Measurements from ENCODE around the gene SLC22A3. TPM values are rescaled to one million over a fixed set of nuclear protein-coding genes. Genes with fewer than 3 reads are reported as not detected.

SLC22A3 gene
- polyA plus RNA-seq, 2 of the 4 experiments (the other 2 are of a cell fraction) = 44.9 to 57.4 TPM

- Histone ChIP-seq H3K4me3 (no peak overlapping the region), H3K4me2 (no peak overlapping the region), H3K4me1 (0 out of 3 replicates have a peak, but pooled peaks cover 13% of the 10 kb centered on the region), H3K9me3 (no peaks in the 10 kb centered on the region), H3K27ac (no peak overlapping the region)
- CTCF ChIA-PET = interaction anchor here (0.7 to 1.0 kb wide), 2 partner anchors 56 to 292 kb away, joined by 3 read pairs; no protein-coding TSS in a partner anchor
- POLR2A ChIA-PET = no interaction called here
- FAIRE-seq = no peak
- TF ChIP-seq EHMT2 (IDR thresholded peaks at IDR 0.05; ENCODE audit: low read depth) = no peak
- no peak for TF ChIP-seq FOXS1 (CRISPR knock-in tag; IDR thresholded peaks at IDR 0.05)
- 85% methylated on average over 4 of the region's 4 CpGs for WGBS (ENCODE audit: missing lambda C conversion rate)
- no peak for ATAC-seq
- no peak for DNase-seq (ENCODE audit: low read depth in 1 of 2, low spot score in 1 of 2)
These were observed 82.0 kb downstream of the SLC22A3 start for GRCh38 chr6:160430203-160430602.

GRCh38 chr6:160430751-160431150 is 82.6 kb downstream of the SLC22A3 start:
- H3K4me1 ChIP-seq = 0 out of 3 replicates have a peak, but pooled peaks cover 13% of the 10 kb centered on the region
- no peak for TF ChIP-seq SREBF2 (IDR thresholded peaks at IDR 0.05)
- no peak for TF ChIP-seq CTCF (IDR thresholded peaks at IDR 0.05)
- TF ChIP-seq NPAS2 (CRISPR knock-in tag; IDR thresholded peaks at IDR 0.05; ENCODE audit: borderline replicate concordance) = no peak
- TF ChIP-seq RAD21 (conservative IDR thresholded peaks at IDR 0.05 in 1 of 2, IDR thresholded peaks at IDR 0.05 in 1 of 2) = no peak
- TF ChIP-seq EP300 (IDR thresholded peaks at IDR 0.05) = no peak
- TF ChIP-seq HOXB5 (CRISPR knock-in tag; IDR thresholded peaks at IDR 0.05) = no peak
- no peak for TF ChIP-seq POLR2AphosphoS2 (conservative IDR thresholded peaks at IDR 0.05; ENCODE audit: low read length)
- TF ChIP-seq HES2 (IDR thresholded peaks at IDR 0.05) = no peak
- TF ChIP-seq TFCP2L1 (CRISPR knock-in tag; IDR thresholded peaks at IDR 0.05) = no peak
- no peak for TF ChIP-seq ZFP36 (IDR thresholded peaks at IDR 0.05; ENCODE audit: borderline replicate concordance, partially characterized antibody)
- no peak for FAIRE-seq
- H3K4me2 ChIP-seq = no peak overlapping the region
- ATAC-seq = no peak
- CTCF ChIA-PET = interaction anchor here (0.7 kb wide), 1 partner anchor 26 kb away, joined by 3 read pairs; no protein-coding TSS in a partner anchor
- no peak overlapping the region for H3K27ac ChIP-seq
- POLR2A ChIA-PET = no interaction called here
- no peak overlapping the region for H3K4me3 ChIP-seq
- no peak for DNase-seq (ENCODE audit: low read depth in 1 of 2, low spot score in 1 of 2)
- 86% methylated on average over 5 of the region's 5 CpGs for WGBS (ENCODE audit: missing lambda C conversion rate)
- H3K9me3 ChIP-seq = no peaks in the 10 kb centered on the region

- FAIRE-seq (no peak), DNase-seq (ENCODE audit: low read depth in 1 of 2, low spot score in 1 of 2) (no peak)
These were observed 83.0 kb downstream of the SLC22A3 start for GRCh38 chr6:160431226-160431625.

More at GRCh38 chr6:160431226-160431625, 83.0 kb downstream of the SLC22A3 start:
- POLR2A ChIA-PET = no interaction called here
- no peak overlapping the region for H3K4me3 ChIP-seq
- ATAC-seq = no peak
- H3K9me3 ChIP-seq = no peaks in the 10 kb centered on the region
- no peak for TF ChIP-seq HOXB5 (CRISPR knock-in tag; IDR thresholded peaks at IDR 0.05)
- no peak for TF ChIP-seq MAFK (IDR thresholded peaks at IDR 0.05; ENCODE audit: partially characterized antibody)
- no peak for TF ChIP-seq HES2 (IDR thresholded peaks at IDR 0.05)
- no peak for TF ChIP-seq RNF2 (IDR thresholded peaks at IDR 0.05; ENCODE audit: borderline replicate concordance, low read depth)
- TF ChIP-seq NFE2L2 (conservative IDR thresholded peaks at IDR 0.05; ENCODE audit: low read length) = no peak
- TF ChIP-seq HDAC2 (IDR thresholded peaks at IDR 0.05) = no peak
- no peak for TF ChIP-seq ZC3H11A (IDR thresholded peaks at IDR 0.05)
- TF ChIP-seq CHD4 (IDR thresholded peaks at IDR 0.05; ENCODE audit: borderline replicate concordance) = no peak
- TF ChIP-seq EHF (CRISPR knock-in tag; IDR thresholded peaks at IDR 0.05) = no peak
- no peak for TF ChIP-seq RAD21 (conservative IDR thresholded peaks at IDR 0.05 in 1 of 2, IDR thresholded peaks at IDR 0.05 in 1 of 2)
- TF ChIP-seq RFX5 (IDR thresholded peaks at IDR 0.05) = no peak
- no peak for TF ChIP-seq KDM1A (IDR thresholded peaks at IDR 0.05; ENCODE audit: low read depth)
- TF ChIP-seq HEYL (CRISPR knock-in tag; IDR thresholded peaks at IDR 0.05) = no peak
- TF ChIP-seq MAX (IDR thresholded peaks at IDR 0.05) = no peak
- TF ChIP-seq CBX2 (IDR thresholded peaks at IDR 0.05; ENCODE audit: borderline replicate concordance, low read depth) = no peak
- no peak overlapping the region for H3K4me2 ChIP-seq
- CTCF ChIA-PET = interaction anchor here (0.7 kb wide), 1 partner anchor 25 kb away, joined by 3 read pairs; no protein-coding TSS in a partner anchor
- H3K27ac ChIP-seq = no peak overlapping the region
- H3K4me1 ChIP-seq = 0 out of 3 replicates have a peak, but pooled peaks cover 13% of the 10 kb centered on the region
- WGBS (ENCODE audit: missing lambda C conversion rate) = 89% methylated on average over 8 of the region's 8 CpGs
